B cell (primary cell): ENCODE data around the gene SMTNL2.

Source experiments
- CTCF ChIP-seq: fragments of 200-600 bp; IDR thresholded peaks from one replicate; pipeline ENCODE4 v1.8.0; 2022; ENCODE audit warnings: antibody characterized with exemption, mild to moderate bottlenecking
- EZH2 ChIP-seq: IDR thresholded peaks from 2 replicates; pipeline ENCODE4 v1.6.1; 2012; ENCODE audit warnings: borderline replicate concordance, low read depth, mild to moderate bottlenecking, moderate library complexity, low read length; ENCODE audit not compliant: insufficient read depth, poor library complexity, severe bottlenecking

- no peak for TF ChIP-seq CTCF
- TF ChIP-seq EZH2: no peak
Observed at GRCh38 chr17:4540687-4541327, 43.5 kb upstream of the SMTNL2 start.
